ENCODE measurements around the gene GNB1. TPM values are rescaled to one million over a fixed set of nuclear protein-coding genes. Genes with fewer than 3 reads are reported as not detected.

The GNB1 gene
- total and polyA plus RNA-seq, 7 donors: 32.3 to 100 (median 70.1) TPM

GRCh38 chr1:1926346-1926811 is 35.5 kb upstream of the GNB1 start:
- no peak for DNase-seq
- intact Hi-C loops (cut with DNase I): no loop called here
- H3K4me1 ChIP-seq: no peaks in the 10 kb centered on the region
- H3K27ac ChIP-seq: no peak overlapping the region
- no peak for TF ChIP-seq CTCF (IDR thresholded peaks at IDR 0.05)
- H3K4me3 ChIP-seq: no peak overlapping the region
- WGBS, 3 donors: 79 to 86% (median 83%) methylated on average over 24 to 26 of the region's 26 CpGs
- H3K9me3 ChIP-seq: no peaks in the 10 kb centered on the region
- H3K27me3 ChIP-seq (ENCODE audit: insufficient read depth in 3 of 3, low read length in 2 of 3): peaks cover 0 to 2% (median 0%) of the 10 kb centered on the region in 3 donors
- H3K36me3 ChIP-seq (ENCODE audit: insufficient read depth in 1 of 2, low read depth in 1 of 2): no peaks in the 10 kb centered on the region
- ATAC-seq: no peak

- peaks cover 0 to 2% (median 0%) of the 10 kb centered on the region in 3 donors for H3K27me3 ChIP-seq (ENCODE audit: insufficient read depth in 3 of 3, low read length in 2 of 3)
- intact Hi-C loops (cut with DNase I): no loop called here
- no peaks in the 10 kb centered on the region for H3K9me3 ChIP-seq
- ATAC-seq (no peak), DNase-seq (peak in 1 of 2 donors; percentile 43)
- WGBS, 3 donors: 77 to 86% (median 78%) methylated on average over 27 of the region's 27 CpGs
- TF ChIP-seq CTCF (IDR thresholded peaks at IDR 0.05): no peak
- H3K4me3 ChIP-seq: no peak overlapping the region
- no peaks in the 10 kb centered on the region for H3K4me1 ChIP-seq
- no peak overlapping the region for H3K27ac ChIP-seq
- H3K36me3 ChIP-seq (ENCODE audit: insufficient read depth in 1 of 2, low read depth in 1 of 2): no peaks in the 10 kb centered on the region
These were observed 34.8 kb upstream of the GNB1 start for GRCh38 chr1:1925437-1926345.

GRCh38 chr1:1924849-1925248 is 34.0 kb upstream of the GNB1 start:
- no peaks in the 10 kb centered on the region for H3K9me3 ChIP-seq
- H3K4me1 ChIP-seq: no peaks in the 10 kb centered on the region
- TF ChIP-seq CTCF (IDR thresholded peaks at IDR 0.05): no peak
- ATAC-seq: no peak
- H3K36me3 ChIP-seq (ENCODE audit: insufficient read depth in 1 of 2, low read depth in 1 of 2): no peaks in the 10 kb centered on the region
- intact Hi-C loops (cut with DNase I): no loop called here
- H3K27me3 ChIP-seq (ENCODE audit: insufficient read depth in 3 of 3, low read length in 2 of 3): peaks cover 0 to 2% (median 0%) of the 10 kb centered on the region in 3 donors
- H3K27ac ChIP-seq: no peak overlapping the region
- H3K4me3 ChIP-seq: no peak overlapping the region
- DNase-seq: peak in 1 of 2 donors; percentile 46
- 88 to 91% (median 90%) methylated on average over 21 of the region's 21 CpGs for WGBS, 3 donors

GRCh38 chr1:1924386-1924785 is 33.5 kb upstream of the GNB1 start:
- DNase-seq: no peak
- no peak for ATAC-seq
- intact Hi-C loops (cut with DNase I): no loop called here
- Histone ChIP-seq H3K9me3 (no peaks in the 10 kb centered on the region), H3K4me1 (no peaks in the 10 kb centered on the region), H3K36me3 (ENCODE audit: insufficient read depth in 1 of 2, low read depth in 1 of 2) (no peaks in the 10 kb centered on the region), H3K4me3 (no peak overlapping the region), H3K27ac (no peak overlapping the region), H3K27me3 (ENCODE audit: insufficient read depth in 3 of 3, low read length in 2 of 3) (peaks cover 0 to 2% (median 0%) of the 10 kb centered on the region in 3 donors)
- TF ChIP-seq CTCF (IDR thresholded peaks at IDR 0.05): no peak
- WGBS, 3 donors: 27 to 32% (median 31%) methylated on average over 15 to 18 of the region's 18 CpGs
